A549 (cell line): Measurements from ENCODE around the gene TEAD2. TPM values are rescaled to one million over a fixed set of nuclear protein-coding genes. Genes with fewer than 3 reads are reported as not detected.

Source experiments
- ATAC-seq, 2 experiments: fragments of 200-7000 bp in 1 of 2; fragments of >200 bp in 1 of 2; cut with Nextera tagmentation in 1 of 2; cut with Tn5 transposase in 1 of 2; 3 replicates each; pipeline versions ENCODE4 v1.8.0 to v1.9.1; 2018 to 2020; ENCODE audit warnings: mild to moderate bottlenecking in 1 of 2, moderate library complexity in 1 of 2
- CTCF ChIA-PET: fragments of 300-600 bp; sonication (Branson Sonifier 250); formaldehyde crosslinking; extraction: SDS; loops from one replicate; lab custom pipeline; 2021; ENCODE audit warnings: antibody characterized with exemption, inconsistent platforms; lab: Yijun Ruan, JAX
- POLR2A ChIA-PET: fragments of 350-600 bp; formaldehyde crosslinking; extraction: SDS; loops from one replicate; lab custom pipeline; 2021; ENCODE audit warnings: antibody characterized with exemption, inconsistent platforms; lab: Yijun Ruan, JAX
- DNase-seq, 2 experiments: peaks; one replicate each; pipeline versions ENCODE4 v3.0.0 to v3.0.0-alpha.2; 2011 to 2016; ENCODE audit warnings: low read depth in 1 of 2, low spot score in 1 of 2
- FAIRE-seq: peaks from 2 replicates; lab custom pipeline; 2011; peaks lifted over from hg19 to GRCh38; lab: Jason Lieb, UNC
- H3K27ac ChIP-seq, 2 experiments: fragments of >200 bp; sonication (Bioruptor Twin); formaldehyde crosslinking; 3 replicates each; pipeline ENCODE4 v1.5.1; 2016 to 2017
- H3K4me1 ChIP-seq: fragments of >200 bp; sonication (Bioruptor Twin); formaldehyde crosslinking; 3 replicates; pipeline ENCODE4 v1.6.1; 2016
- H3K4me2 ChIP-seq: fragments of >200 bp; sonication (Bioruptor Twin); formaldehyde crosslinking; 3 replicates; pipeline ENCODE4 v1.6.1; 2016
- H3K4me3 ChIP-seq: fragments of >200 bp; sonication (Bioruptor Twin); formaldehyde crosslinking; 3 replicates; pipeline ENCODE4 v1.5.1; 2016
- H3K9me3 ChIP-seq: fragments of >200 bp; sonication (Bioruptor Twin); formaldehyde crosslinking; 3 replicates; pipeline ENCODE4 v1.6.1; 2016
- BHLHE40 ChIP-seq: IDR thresholded peaks from 2 replicates; pipeline ENCODE4 v1.6.1; 2012; ENCODE audit warnings: low read depth, low read length, inconsistent platforms
- CBX2 ChIP-seq: fragments of 200-600 bp; sonication (generic); IDR thresholded peaks from 2 replicates; pipeline ENCODE4 v1.6.1; 2016; ENCODE audit warnings: low read depth, mild to moderate bottlenecking, borderline replicate concordance
- CBX8 ChIP-seq: fragments of 200-600 bp; sonication (generic); IDR thresholded peaks from 2 replicates; pipeline ENCODE4 v1.6.1; 2016
- CEBPB ChIP-seq, 2 experiments: fragments of >200 bp in 1 of 2; sonication (Bioruptor Twin) in 1 of 2; formaldehyde crosslinking in 1 of 2; IDR thresholded peaks; 2 replicates each; pipeline ENCODE4 v1.6.1; 2012 to 2016
- EHF ChIP-seq: fragments of 250-450 bp; sonication (Bioruptor Pico); IDR thresholded peaks from 2 replicates; pipeline ENCODE4 v1.5.0; 2020; ENCODE audit warnings: mild to moderate bottlenecking
- EHMT2 ChIP-seq: fragments of 200-600 bp; sonication (generic); IDR thresholded peaks from 2 replicates; pipeline ENCODE4 v1.6.1; 2016; ENCODE audit warnings: antibody characterized with exemption, low read depth, mild to moderate bottlenecking, moderate library complexity
- ESRRA ChIP-seq: fragments of 150-350 bp; IDR thresholded peaks from 2 replicates; pipeline ENCODE4 v1.6.1; 2014; ENCODE audit warnings: mild to moderate bottlenecking, low read length, borderline replicate concordance
- FOSB ChIP-seq: fragments of 250-450 bp; sonication (Bioruptor Pico); IDR thresholded peaks from 2 replicates; pipeline ENCODE4 v1.5.0; 2020; ENCODE audit warnings: mild to moderate bottlenecking, moderate library complexity
- FOXS1 ChIP-seq: fragments of 250-450 bp; sonication (Bioruptor Pico); IDR thresholded peaks from 2 replicates; pipeline ENCODE4 v1.5.0; 2020; ENCODE audit warnings: mild to moderate bottlenecking, moderate library complexity
- GATA3 ChIP-seq: IDR thresholded peaks from 2 replicates; pipeline ENCODE4 v1.6.1; 2012; ENCODE audit warnings: borderline replicate concordance
- HDAC2 ChIP-seq: fragments of 200-600 bp; sonication (generic); IDR thresholded peaks from 2 replicates; pipeline ENCODE4 v1.6.1; 2016
- HEYL ChIP-seq: fragments of 250-450 bp; sonication (Bioruptor Pico); IDR thresholded peaks from 2 replicates; pipeline ENCODE4 v1.8.0; 2021; ENCODE audit warnings: mild to moderate bottlenecking, moderate library complexity
- HOXA7 ChIP-seq: fragments of 250-450 bp; sonication (Bioruptor Pico); IDR thresholded peaks from 2 replicates; pipeline ENCODE4 v1.5.0; 2020; ENCODE audit warnings: mild to moderate bottlenecking, moderate library complexity
- HOXB13 ChIP-seq: fragments of 250-450 bp; sonication (Bioruptor Pico); IDR thresholded peaks from 2 replicates; pipeline ENCODE4 v1.5.0; 2020; ENCODE audit warnings: low read depth, mild to moderate bottlenecking, moderate library complexity
- JUNB ChIP-seq: fragments of >200 bp; sonication (Bioruptor Twin); formaldehyde crosslinking; IDR thresholded peaks from 2 replicates; pipeline ENCODE4 v1.6.1; 2016
- NFE2L2 ChIP-seq: fragments of 150-350 bp; conservative IDR thresholded peaks from 2 replicates; pipeline ENCODE4 v1.6.1; 2014; ENCODE audit warnings: low read length
- NPAS2 ChIP-seq: fragments of 250-450 bp; sonication (Bioruptor Pico); IDR thresholded peaks from 2 replicates; pipeline ENCODE4 v1.8.0; 2022; ENCODE audit warnings: mild to moderate bottlenecking, moderate library complexity, borderline replicate concordance
- NR3C1 ChIP-seq: fragments of >200 bp; sonication (Bioruptor Twin); formaldehyde crosslinking; IDR thresholded peaks from 3 replicates; pipeline ENCODE4 v1.6.1; 2017
- PBX3 ChIP-seq: IDR thresholded peaks from 2 replicates; pipeline ENCODE4 v1.6.1; 2012
- POLR2AphosphoS2 ChIP-seq: conservative IDR thresholded peaks from 2 replicates; pipeline ENCODE4 v1.6.1; 2012; ENCODE audit warnings: low read length, improper control_type of control experiment, inconsistent platforms
- RAD21 ChIP-seq, 2 experiments: fragments of >200 bp in 1 of 2; sonication (Bioruptor Twin) in 1 of 2; formaldehyde crosslinking in 1 of 2; IDR thresholded peaks in 1 of 2; conservative IDR thresholded peaks in 1 of 2; 2 replicates in 1 of 2; 3 replicates in 1 of 2; pipeline ENCODE4 v1.6.1; 2012 to 2018; ENCODE audit warnings: inconsistent platforms in 1 of 2
- RCOR1 ChIP-seq: fragments of 150-350 bp; IDR thresholded peaks from 2 replicates; pipeline ENCODE4 v1.6.1; 2014; ENCODE audit warnings: antibody characterized with exemption, low read length, low read depth
- RNF2 ChIP-seq: fragments of 200-600 bp; sonication (generic); IDR thresholded peaks from 2 replicates; pipeline ENCODE4 v1.6.1; 2016; ENCODE audit warnings: low read depth, mild to moderate bottlenecking, antibody characterized with exemption, moderate library complexity, borderline replicate concordance
- SREBF2 ChIP-seq: fragments of 450-650 bp; IDR thresholded peaks from 2 replicates; pipeline ENCODE4 v1.6.1; 2014; ENCODE audit warnings: mild to moderate bottlenecking, moderate library complexity
- WGBS: methylation state at CpG from one replicate; pipeline ENCODE4 v1.1.6; 2017; ENCODE audit errors: missing lambda C conversion rate; 5-methylcytosine and 5-hydroxymethylcytosine counted together
- polyA plus RNA-seq, 4 experiments: library from polyadenylated mRNA; depleted of rRNA in 3 of 4; stranded (reverse); fragments of >200 nt; fragmentation: RNase III in 1 of 4; extraction: RNeasy Plus Mini Kit Qiagen cat#74134 plus additional on column Dnase treatment in 1 of 4; gene quantifications; 2 replicates in 3 of 4; 3 replicates in 1 of 4; pipeline ENCODE4 v1.2.3, GENCODE V29; 2011 to 2017
- TF ChIP-seq, protein P1 (sequence below): fragments of >200 bp; sonication (Bioruptor Twin); formaldehyde crosslinking; IDR thresholded peaks from 3 replicates; pipeline ENCODE4 v1.5.1; 2016

Gene TEAD2
- polyA plus RNA-seq, 2 of the 4 experiments (the other 2 are of a cell fraction): 15.9 to 25.3 TPM

DNA sequence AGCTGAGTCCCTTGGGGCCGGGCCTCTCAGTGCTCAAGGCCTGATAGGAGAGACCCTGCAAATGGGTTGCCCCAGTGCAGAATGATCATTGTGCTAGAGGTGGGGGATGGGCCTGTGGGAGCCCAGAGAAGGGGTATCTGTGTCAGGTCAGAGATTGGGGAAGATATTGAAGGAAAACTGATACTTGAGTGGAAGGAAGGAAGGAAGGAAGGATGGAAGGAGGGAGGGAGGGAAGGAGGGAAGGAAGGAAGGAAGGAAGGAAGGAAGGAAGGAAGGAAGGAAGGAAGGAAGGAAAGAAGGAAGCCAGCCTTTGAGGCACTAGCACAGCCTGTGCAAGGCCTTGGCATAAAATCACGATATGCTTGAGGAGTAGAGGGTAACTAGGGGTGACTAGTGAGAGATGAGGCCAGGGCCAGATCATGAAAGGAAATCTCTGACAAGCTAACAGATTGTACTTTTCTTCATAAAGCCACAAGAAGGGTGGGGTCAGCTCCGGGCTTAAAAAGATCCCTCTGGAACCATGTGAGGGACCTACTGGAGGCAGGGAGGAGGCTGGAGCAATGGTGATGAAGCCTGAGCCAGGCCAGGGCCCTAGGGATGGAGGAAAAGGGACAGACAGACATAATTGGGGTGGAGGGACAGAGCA lies 49.6 kb upstream of the TEAD2 start:
- 49% methylated on average over 3 of the region's 3 CpGs for WGBS
- Histone ChIP-seq H3K4me2 (no peak overlapping the region), H3K27ac (no peak overlapping the region), H3K4me1 (no peaks in the 10 kb centered on the region), H3K4me3 (no peak overlapping the region), H3K9me3 (no peaks in the 10 kb centered on the region)
- FAIRE-seq (no peak), DNase-seq (no peak), ATAC-seq (no peak)
- CTCF ChIA-PET: interaction anchor here (0.6 to 6.8 kb wide), 9 partner anchors 8 to 393 kb away, joined by 3 to 58 read pairs (median 3); partner anchors contain the start of gene GFY
- POLR2A ChIA-PET: interaction anchor here (1.3 to 1.4 kb wide), 2 partner anchors 10 to 42 kb away, joined by 3 to 4 read pairs; no protein-coding TSS in a partner anchor
- TF ChIP-seq JUNB: no peak
- TF ChIP-seq CBX2: no peak
- TF ChIP-seq RAD21 (conservative IDR thresholded peaks at IDR 0.05 in 1 of 2, IDR thresholded peaks at IDR 0.05 in 1 of 2): no peak
- no peak for TF ChIP-seq CEBPB (IDR thresholded peaks at IDR 0.05)
- no peak for TF ChIP-seq EHMT2
- TF ChIP-seq RCOR1: no peak
- no peak for TF ChIP-seq NPAS2 (CRISPR knock-in tag)
- TF ChIP-seq NFE2L2: no peak
- no peak for TF ChIP-seq HDAC2
- no peak for TF ChIP-seq RNF2
- no peak for TF ChIP-seq SREBF2
- TF ChIP-seq HOXA7: no peak
- no peak for TF ChIP-seq BHLHE40
- TF ChIP-seq FOSB (CRISPR knock-in tag): no peak
- no peak for TF ChIP-seq ESRRA
- no peak for TF ChIP-seq GATA3
- TF ChIP-seq PBX3: no peak
- no peak for TF ChIP-seq HEYL
- TF ChIP-seq, protein P1, sequence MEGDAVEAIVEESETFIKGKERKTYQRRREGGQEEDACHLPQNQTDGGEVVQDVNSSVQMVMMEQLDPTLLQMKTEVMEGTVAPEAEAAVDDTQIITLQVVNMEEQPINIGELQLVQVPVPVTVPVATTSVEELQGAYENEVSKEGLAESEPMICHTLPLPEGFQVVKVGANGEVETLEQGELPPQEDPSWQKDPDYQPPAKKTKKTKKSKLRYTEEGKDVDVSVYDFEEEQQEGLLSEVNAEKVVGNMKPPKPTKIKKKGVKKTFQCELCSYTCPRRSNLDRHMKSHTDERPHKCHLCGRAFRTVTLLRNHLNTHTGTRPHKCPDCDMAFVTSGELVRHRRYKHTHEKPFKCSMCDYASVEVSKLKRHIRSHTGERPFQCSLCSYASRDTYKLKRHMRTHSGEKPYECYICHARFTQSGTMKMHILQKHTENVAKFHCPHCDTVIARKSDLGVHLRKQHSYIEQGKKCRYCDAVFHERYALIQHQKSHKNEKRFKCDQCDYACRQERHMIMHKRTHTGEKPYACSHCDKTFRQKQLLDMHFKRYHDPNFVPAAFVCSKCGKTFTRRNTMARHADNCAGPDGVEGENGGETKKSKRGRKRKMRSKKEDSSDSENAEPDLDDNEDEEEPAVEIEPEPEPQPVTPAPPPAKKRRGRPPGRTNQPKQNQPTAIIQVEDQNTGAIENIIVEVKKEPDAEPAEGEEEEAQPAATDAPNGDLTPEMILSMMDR: no peak
- TF ChIP-seq FOXS1 (CRISPR knock-in tag): no peak
- TF ChIP-seq, all 56 proteins: peak for 0

- CTCF ChIA-PET: interaction anchor here (0.8 to 6.8 kb wide), 9 partner anchors 8 to 312 kb away, joined by 3 to 58 read pairs (median 3); partner anchors contain the start of gene PTH2
- H3K4me1 ChIP-seq: no peaks in the 10 kb centered on the region
- POLR2A ChIA-PET: no interaction called here
- H3K27ac ChIP-seq: no peak overlapping the region
- H3K4me2 ChIP-seq: no peak overlapping the region
- ATAC-seq (no peak), FAIRE-seq (no peak), DNase-seq (no peak)
- TF ChIP-seq RNF2 (no peak), NPAS2 (CRISPR knock-in tag) (no peak), HOXB13 (CRISPR knock-in tag) (no peak), POLR2AphosphoS2 (no peak), NR3C1 (no peak), EHF (no peak), EHMT2 (no peak), CBX8 (no peak)
- 88% methylated on average over 5 of the region's 5 CpGs for WGBS
- no peaks in the 10 kb centered on the region for H3K9me3 ChIP-seq
- H3K4me3 ChIP-seq: no peak overlapping the region
Measured at GRCh38 chr19:49409441-49410029, 47.3 kb upstream of the TEAD2 start.
